Measurements from ENCODE around the gene IL1RAPL1.

Gene IL1RAPL1

DNA sequence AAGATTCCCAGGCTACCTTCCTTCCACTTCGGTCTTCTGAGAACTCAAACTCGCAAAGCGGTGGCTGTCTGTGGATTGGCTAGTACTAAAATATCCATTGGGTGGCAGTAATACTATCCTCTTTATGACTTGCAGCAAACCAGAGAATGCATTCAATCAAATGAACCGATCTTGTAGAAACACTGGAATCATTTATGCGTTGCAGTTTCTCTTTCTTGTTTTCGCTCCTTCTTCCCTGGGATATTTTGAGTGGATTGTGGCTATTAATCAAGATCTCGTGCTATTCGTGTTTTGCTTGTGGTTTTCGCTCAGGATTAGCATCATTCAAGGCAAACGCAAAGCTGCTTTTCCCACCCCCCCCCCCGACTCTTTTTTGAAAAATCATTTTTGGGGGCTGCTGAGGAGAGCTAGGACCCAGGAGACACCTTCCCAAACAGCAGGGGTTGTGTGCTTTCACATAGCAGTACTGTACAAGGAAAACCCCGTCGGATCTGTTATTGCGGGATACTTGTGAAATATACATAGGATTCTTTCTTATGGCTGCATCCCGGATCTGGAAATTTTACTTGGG lies at the start of gene IL1RAPL1:
Gene IL1RAPL1 (plus strand): TSS at position 466 of the 571 bp plus-strand sequence.
- H3K36me3 ChIP-seq (ENCODE audit: insufficient read depth, low read depth, low read length): no peaks in the 10 kb centered on the region
- H3K4me3 ChIP-seq (ENCODE audit: low read length): peak within 1 kb of the TSS; percentile 67
- no peaks in the 10 kb centered on the region for H3K9me3 ChIP-seq (ENCODE audit: insufficient read depth, low read depth, low read length)
- peaks cover 20% of the 10 kb centered on the region for H3K27me3 ChIP-seq (ENCODE audit: insufficient read depth, low read length)
- no peak within 1 kb of the TSS for H3K27ac ChIP-seq (ENCODE audit: low read length)
- H3K4me1 ChIP-seq (ENCODE audit: insufficient read depth, low read length): peaks cover 9% of the 10 kb centered on the region
- H3K9ac ChIP-seq (ENCODE audit: low read depth, low read length): peak within 1 kb of the TSS; percentile 48; the same call in 1 of the 2 replicates

DNA sequence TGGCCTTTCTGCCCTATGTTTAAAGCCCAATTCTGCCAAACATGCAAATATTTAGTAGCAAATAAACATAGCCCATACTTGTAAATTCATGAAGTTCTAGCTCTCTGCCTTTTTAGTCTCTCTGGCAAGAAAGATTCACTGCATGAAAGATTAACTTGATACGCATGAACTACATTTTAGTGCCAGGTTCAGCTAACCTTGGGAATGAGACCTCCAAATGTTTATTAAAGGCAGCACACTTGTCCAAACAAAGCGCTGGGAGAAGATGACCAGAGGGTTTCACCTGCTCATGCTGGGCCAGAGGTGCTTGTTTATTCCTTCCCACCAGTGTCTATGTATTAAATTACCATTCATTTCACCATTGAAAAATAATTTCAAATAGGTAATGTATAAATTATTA lies 44.5 kb upstream of the IL1RAPL1 start:
- Histone ChIP-seq H3K9me3 (ENCODE audit: insufficient read depth, low read depth, low read length) (no peaks in the 10 kb centered on the region), H3K27ac (ENCODE audit: low read length) (no peak overlapping the region), H3K36me3 (ENCODE audit: insufficient read depth, low read depth, low read length) (no peaks in the 10 kb centered on the region)

DNA sequence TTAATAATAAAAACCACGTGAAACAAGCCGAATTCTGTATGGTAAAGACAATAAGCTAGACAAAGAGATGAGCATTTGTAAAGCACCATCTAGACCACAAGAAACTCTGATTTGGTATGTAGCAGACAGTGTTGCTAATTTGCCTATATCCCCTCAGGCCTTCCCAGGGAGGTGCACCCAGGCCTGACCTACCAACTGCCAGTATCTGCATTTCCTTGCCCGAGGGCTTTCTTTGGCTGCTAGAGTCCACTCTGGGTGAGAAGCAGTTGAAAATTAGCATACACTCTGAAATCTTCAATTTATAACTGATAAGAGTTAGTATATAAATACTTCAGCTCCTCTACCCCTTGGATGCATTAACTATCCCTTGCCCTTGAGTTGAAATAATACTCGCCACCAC lies 37.4 kb upstream of the IL1RAPL1 start:
- Histone ChIP-seq H3K27me3 (ENCODE audit: insufficient read depth, low read length) (no peaks in the 10 kb centered on the region), H3K4me1 (ENCODE audit: insufficient read depth, low read length) (no peaks in the 10 kb centered on the region), H3K27ac (ENCODE audit: low read length) (no peak overlapping the region), H3K9me3 (ENCODE audit: insufficient read depth, low read depth, low read length) (no peaks in the 10 kb centered on the region), H3K36me3 (ENCODE audit: insufficient read depth, low read depth, low read length) (no peaks in the 10 kb centered on the region), H3K9ac (ENCODE audit: low read depth, low read length) (no peak overlapping the region), H3K4me3 (ENCODE audit: low read length) (no peak overlapping the region)

More for the DNA sequence above, 44.5 kb upstream of the IL1RAPL1 start:
- Histone ChIP-seq H3K4me3 (ENCODE audit: low read length) (no peak overlapping the region), H3K9ac (ENCODE audit: low read depth, low read length) (no peak overlapping the region), H3K4me1 (ENCODE audit: insufficient read depth, low read length) (no peaks in the 10 kb centered on the region), H3K27me3 (ENCODE audit: insufficient read depth, low read length) (no peaks in the 10 kb centered on the region)

DNA sequence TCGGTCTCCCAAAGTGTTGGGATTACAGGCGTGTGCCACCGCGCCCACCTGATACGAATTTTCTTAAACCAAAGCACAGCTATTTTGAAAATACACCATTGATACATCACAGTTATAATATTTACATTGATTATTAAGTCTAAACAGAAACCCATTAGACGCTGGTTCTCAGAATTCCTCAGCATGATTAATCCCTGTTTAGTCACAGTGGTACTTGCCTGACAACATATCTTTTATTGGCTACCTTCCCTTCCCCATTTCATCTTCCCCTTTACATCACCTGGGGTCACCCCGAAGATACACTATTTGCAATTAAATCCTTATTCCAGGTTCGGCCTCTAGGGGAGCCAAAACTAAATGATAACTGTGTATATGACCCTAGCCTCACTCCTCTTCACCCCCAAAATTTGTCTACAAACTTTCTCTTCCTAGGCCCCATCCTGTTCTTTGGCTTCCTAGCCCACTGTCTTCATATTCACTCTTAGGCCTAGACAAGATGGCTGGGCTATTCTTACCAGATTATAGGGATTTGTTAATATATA lies 36.8 kb upstream of the IL1RAPL1 start:
- Histone ChIP-seq H3K4me1 (ENCODE audit: insufficient read depth, low read length) (no peaks in the 10 kb centered on the region), H3K9ac (ENCODE audit: low read depth, low read length) (no peak overlapping the region), H3K36me3 (ENCODE audit: insufficient read depth, low read depth, low read length) (no peaks in the 10 kb centered on the region), H3K27me3 (ENCODE audit: insufficient read depth, low read length) (no peaks in the 10 kb centered on the region), H3K27ac (ENCODE audit: low read length) (no peak overlapping the region), H3K9me3 (ENCODE audit: insufficient read depth, low read depth, low read length) (no peaks in the 10 kb centered on the region), H3K4me3 (ENCODE audit: low read length) (no peak overlapping the region)

DNA sequence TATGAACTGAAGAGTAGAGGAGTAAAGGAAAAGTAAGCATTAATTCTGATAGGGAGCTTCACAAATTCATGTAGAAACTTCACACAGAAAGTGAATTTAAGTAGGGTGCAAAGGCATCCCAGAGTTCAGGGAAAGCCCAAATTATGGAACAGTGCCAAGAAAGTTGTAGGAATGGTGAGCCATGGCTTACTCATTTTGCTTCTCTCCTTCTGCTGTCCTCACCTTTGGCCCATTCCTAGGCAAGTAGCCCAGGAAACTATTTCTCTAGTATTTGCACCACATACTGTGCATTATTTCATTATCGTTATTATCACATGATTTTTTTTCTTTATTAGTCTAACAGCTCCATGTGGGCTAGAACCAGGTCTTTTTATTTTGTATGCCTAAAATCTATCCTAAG lies 34.9 kb upstream of the IL1RAPL1 start:
- Histone ChIP-seq H3K9ac (ENCODE audit: low read depth, low read length) (no peak overlapping the region), H3K4me1 (ENCODE audit: insufficient read depth, low read length) (no peaks in the 10 kb centered on the region), H3K27me3 (ENCODE audit: insufficient read depth, low read length) (no peaks in the 10 kb centered on the region), H3K27ac (ENCODE audit: low read length) (no peak overlapping the region), H3K9me3 (ENCODE audit: insufficient read depth, low read depth, low read length) (no peaks in the 10 kb centered on the region), H3K4me3 (ENCODE audit: low read length) (no peak overlapping the region), H3K36me3 (ENCODE audit: insufficient read depth, low read depth, low read length) (no peaks in the 10 kb centered on the region)

DNA sequence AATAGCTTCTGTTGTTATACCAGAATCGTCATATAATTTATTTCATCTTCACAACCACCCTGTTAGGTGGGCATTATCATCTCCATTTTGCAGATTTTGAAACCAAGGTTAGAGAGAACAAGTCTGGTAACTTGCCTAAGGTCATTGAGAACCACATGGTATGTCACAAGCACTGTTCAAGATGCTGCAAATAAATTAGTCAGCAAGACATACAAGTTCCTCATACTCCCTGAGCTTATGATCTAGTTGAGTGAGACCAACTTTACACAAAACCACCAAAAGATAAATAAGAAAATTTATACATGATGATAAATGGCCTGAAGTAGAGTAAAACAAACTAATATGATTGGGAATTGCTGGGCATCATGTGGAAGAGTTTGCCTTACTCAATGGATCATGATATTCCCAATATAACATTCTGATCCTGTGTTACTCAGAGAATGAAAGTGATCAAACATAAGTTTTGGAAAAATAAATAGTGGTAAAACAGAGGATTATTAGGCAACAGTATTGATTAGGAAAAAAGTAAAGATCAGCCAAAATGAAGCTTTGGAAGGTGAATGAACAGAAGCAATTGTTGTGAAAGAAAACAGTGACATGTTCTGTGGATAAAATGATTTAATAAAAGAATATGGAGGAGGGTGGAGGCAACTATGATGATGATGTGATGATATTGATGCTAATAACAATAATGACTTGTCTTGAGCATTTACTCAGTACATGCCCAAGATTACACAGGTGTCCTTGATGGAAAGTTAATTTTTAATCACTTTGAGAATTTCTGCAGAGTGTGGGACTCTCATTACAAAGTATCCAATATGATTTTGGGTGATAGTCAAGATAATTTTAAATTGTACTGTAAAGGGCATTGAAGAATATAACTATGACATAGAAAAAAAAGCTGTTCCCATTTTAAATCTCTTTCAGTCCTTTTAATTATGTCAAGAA lies 34.1 kb upstream of the IL1RAPL1 start:
- H3K36me3 ChIP-seq (ENCODE audit: insufficient read depth, low read depth, low read length): no peaks in the 10 kb centered on the region
- no peak overlapping the region for H3K9ac ChIP-seq (ENCODE audit: low read depth, low read length)
- no peaks in the 10 kb centered on the region for H3K9me3 ChIP-seq (ENCODE audit: insufficient read depth, low read depth, low read length)
- H3K4me1 ChIP-seq (ENCODE audit: insufficient read depth, low read length): no peaks in the 10 kb centered on the region
- H3K27ac ChIP-seq (ENCODE audit: low read length): no peak overlapping the region
- no peak overlapping the region for H3K4me3 ChIP-seq (ENCODE audit: low read length)
- no peaks in the 10 kb centered on the region for H3K27me3 ChIP-seq (ENCODE audit: insufficient read depth, low read length)

DNA sequence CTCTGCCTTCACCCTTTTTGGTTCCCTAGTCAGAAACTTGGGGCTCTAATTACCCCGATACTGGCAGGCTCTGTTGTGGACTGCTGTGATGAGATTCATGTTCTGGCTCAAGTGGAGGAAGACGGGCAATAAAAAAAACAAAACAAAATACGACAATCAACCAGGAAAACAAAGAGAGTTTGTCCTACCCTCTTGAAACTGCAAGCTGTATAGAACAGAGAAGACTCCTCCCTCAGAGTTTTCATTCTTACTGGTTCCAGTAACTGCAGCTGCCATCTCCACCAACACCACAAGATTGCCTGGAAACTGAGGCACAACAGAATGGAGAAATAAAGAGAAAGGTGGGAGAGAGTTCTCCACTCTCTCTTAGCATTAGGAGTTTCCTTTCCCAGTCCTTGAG lies 11.1 kb upstream of the IL1RAPL1 start:
- no peak overlapping the region for H3K4me3 ChIP-seq (ENCODE audit: low read length)
- no peaks in the 10 kb centered on the region for H3K9me3 ChIP-seq (ENCODE audit: insufficient read depth, low read depth, low read length)
- H3K36me3 ChIP-seq (ENCODE audit: insufficient read depth, low read depth, low read length): no peaks in the 10 kb centered on the region
- no peaks in the 10 kb centered on the region for H3K27me3 ChIP-seq (ENCODE audit: insufficient read depth, low read length)
- no peak overlapping the region for H3K9ac ChIP-seq (ENCODE audit: low read depth, low read length)
- H3K27ac ChIP-seq (ENCODE audit: low read length): no peak overlapping the region
- no peaks in the 10 kb centered on the region; the same call in 1 of the 2 replicates for H3K4me1 ChIP-seq (ENCODE audit: insufficient read depth, low read length)

DNA sequence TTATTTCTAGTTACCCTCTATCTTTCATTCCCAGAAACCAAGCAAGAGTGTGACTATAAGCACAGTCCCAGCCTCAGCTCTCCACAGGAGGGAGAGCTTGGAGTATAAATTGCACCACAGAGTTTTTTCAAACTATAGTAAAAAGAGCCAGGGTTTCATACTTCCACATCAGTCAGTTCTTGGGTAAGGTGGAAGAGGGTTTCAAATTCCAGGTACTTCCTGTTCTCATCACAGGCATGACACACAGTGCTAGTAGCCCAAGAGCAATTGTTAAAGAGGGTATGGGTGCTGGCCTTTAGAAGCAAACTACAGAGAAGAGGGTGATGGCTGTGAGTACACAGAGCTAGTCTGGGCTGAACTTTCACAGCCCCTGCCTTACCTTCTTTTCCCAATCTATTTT lies 5.7 kb upstream of the IL1RAPL1 start:
- Histone ChIP-seq H3K27ac (ENCODE audit: low read length) (no peak overlapping the region), H3K9ac (ENCODE audit: low read depth, low read length) (no peak overlapping the region), H3K4me1 (ENCODE audit: insufficient read depth, low read length) (peaks cover 9% of the 10 kb centered on the region), H3K27me3 (ENCODE audit: insufficient read depth, low read length) (peaks cover 3% of the 10 kb centered on the region; the same call in 1 of the 2 replicates), H3K36me3 (ENCODE audit: insufficient read depth, low read depth, low read length) (no peaks in the 10 kb centered on the region), H3K4me3 (ENCODE audit: low read length) (no peak overlapping the region), H3K9me3 (ENCODE audit: insufficient read depth, low read depth, low read length) (no peaks in the 10 kb centered on the region)

DNA sequence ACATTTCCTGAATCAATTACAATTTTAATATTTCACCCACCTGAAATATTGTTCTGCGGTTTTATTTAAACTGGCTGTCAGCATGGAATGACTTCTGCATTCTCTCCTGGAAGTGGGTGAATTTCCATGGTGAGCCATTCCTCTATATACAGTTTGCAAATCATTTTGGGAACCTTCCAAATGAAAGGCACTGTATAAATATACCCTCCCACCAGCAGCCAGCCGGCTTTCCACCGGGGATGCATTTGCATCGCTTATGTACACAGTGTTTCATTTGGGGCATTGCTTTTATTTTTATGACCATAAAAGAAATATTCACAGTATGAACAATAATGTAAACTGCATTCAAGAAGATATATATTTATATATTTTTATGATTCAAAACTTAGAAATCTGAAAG lies 4.7 kb upstream of the IL1RAPL1 start:
- Histone ChIP-seq H3K27me3 (ENCODE audit: insufficient read depth, low read length) (peaks cover 3% of the 10 kb centered on the region; the same call in 1 of the 2 replicates), H3K4me3 (ENCODE audit: low read length) (no peak overlapping the region), H3K4me1 (ENCODE audit: insufficient read depth, low read length) (peaks cover 9% of the 10 kb centered on the region), H3K9ac (ENCODE audit: low read depth, low read length) (no peak overlapping the region), H3K36me3 (ENCODE audit: insufficient read depth, low read depth, low read length) (no peaks in the 10 kb centered on the region), H3K9me3 (ENCODE audit: insufficient read depth, low read depth, low read length) (no peaks in the 10 kb centered on the region), H3K27ac (ENCODE audit: low read length) (no peak overlapping the region)

DNA sequence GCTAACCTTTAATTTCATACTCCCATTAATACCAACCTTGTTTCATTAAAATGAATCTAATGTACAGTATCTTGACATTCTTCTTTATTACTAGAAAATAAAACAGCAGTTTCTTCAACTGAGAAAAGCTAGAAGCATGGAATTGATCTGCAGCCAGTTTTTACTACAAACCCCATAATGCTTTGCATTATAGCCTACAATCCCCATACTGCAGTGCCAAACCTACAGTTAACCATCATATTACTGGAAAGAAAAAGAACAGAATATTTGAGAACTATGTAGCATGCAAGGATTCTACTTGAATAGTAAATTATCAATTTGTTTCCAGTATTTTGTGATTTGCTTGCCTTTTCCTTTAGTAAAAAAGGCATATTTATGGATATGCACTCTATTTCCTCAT lies 3.2 kb upstream of the IL1RAPL1 start:
- peaks cover 18% of the 10 kb centered on the region for H3K27me3 ChIP-seq (ENCODE audit: insufficient read depth, low read length)
- H3K4me1 ChIP-seq (ENCODE audit: insufficient read depth, low read length): peaks cover 9% of the 10 kb centered on the region
- H3K36me3 ChIP-seq (ENCODE audit: insufficient read depth, low read depth, low read length): no peaks in the 10 kb centered on the region
- H3K9ac ChIP-seq (ENCODE audit: low read depth, low read length): no peak overlapping the region
- H3K4me3 ChIP-seq (ENCODE audit: low read length): no peak overlapping the region
- H3K27ac ChIP-seq (ENCODE audit: low read length): no peak overlapping the region
- no peaks in the 10 kb centered on the region for H3K9me3 ChIP-seq (ENCODE audit: insufficient read depth, low read depth, low read length)

DNA sequence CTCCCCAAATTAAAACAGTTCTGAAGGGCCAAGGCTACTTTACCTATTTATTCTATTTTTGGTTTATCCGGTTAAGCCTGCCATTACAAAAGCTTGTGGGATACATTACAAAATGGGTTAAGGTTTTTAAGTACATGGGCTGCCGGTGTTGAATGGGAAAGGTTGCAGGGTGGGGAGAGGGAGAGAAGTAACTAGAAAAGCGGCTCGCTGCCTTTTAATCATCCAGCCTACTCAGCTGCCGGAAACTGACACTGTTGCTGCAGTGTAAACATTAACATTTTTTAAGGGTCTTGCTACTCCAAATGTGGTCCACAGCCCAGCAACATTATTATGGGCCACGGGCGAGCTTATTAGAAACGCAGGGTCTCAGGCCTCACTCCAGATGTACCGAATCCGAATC lies 1.5 kb upstream of the IL1RAPL1 start:
- Histone ChIP-seq H3K27me3 (ENCODE audit: insufficient read depth, low read length) (peaks cover 20% of the 10 kb centered on the region), H3K36me3 (ENCODE audit: insufficient read depth, low read depth, low read length) (no peaks in the 10 kb centered on the region), H3K4me3 (ENCODE audit: low read length) (peak overlapping the region; percentile 67), H3K27ac (ENCODE audit: low read length) (no peak overlapping the region), H3K4me1 (ENCODE audit: insufficient read depth, low read length) (peaks cover 9% of the 10 kb centered on the region), H3K9ac (ENCODE audit: low read depth, low read length) (no peak overlapping the region), H3K9me3 (ENCODE audit: insufficient read depth, low read depth, low read length) (no peaks in the 10 kb centered on the region)

DNA sequence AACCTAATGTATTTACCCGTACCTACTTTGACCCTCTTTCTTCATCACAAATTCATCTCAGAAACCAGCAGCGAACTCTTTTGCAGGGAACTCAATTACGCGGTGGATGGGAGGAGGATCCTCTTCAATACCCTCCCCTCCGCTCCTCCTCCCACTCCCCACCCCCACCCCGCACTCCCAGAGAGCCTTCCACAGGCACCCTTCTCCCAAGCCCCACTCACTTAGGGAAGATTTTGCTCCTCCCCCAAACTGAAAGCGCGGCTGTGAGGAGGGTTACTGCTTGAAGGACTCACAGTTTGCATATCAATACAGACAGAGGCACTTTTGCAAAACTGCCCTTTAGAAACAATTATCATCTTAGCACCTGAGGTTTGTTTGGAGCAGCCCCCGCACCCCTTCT lies 960 bp upstream of the IL1RAPL1 start:
- Histone ChIP-seq H3K27ac (ENCODE audit: low read length) (no peak overlapping the region), H3K36me3 (ENCODE audit: insufficient read depth, low read depth, low read length) (no peaks in the 10 kb centered on the region), H3K4me3 (ENCODE audit: low read length) (peak overlapping the region; percentile 67), H3K9ac (ENCODE audit: low read depth, low read length) (no peak overlapping the region), H3K4me1 (ENCODE audit: insufficient read depth, low read length) (peaks cover 9% of the 10 kb centered on the region), H3K9me3 (ENCODE audit: insufficient read depth, low read depth, low read length) (no peaks in the 10 kb centered on the region), H3K27me3 (ENCODE audit: insufficient read depth, low read length) (peaks cover 20% of the 10 kb centered on the region)
